A549 (cell line): ENCODE measurements around the gene TMEM161A. TPM values are rescaled to one million over a fixed set of nuclear protein-coding genes. Genes with fewer than 3 reads are reported as not detected.

ENCODE experiments used
- ATAC-seq, 2 experiments: fragments of 200-7000 bp in 1 of 2; fragments of >200 bp in 1 of 2; cut with Nextera tagmentation in 1 of 2; cut with Tn5 transposase in 1 of 2; 3 replicates each; pipeline versions ENCODE4 v1.8.0 to v1.9.1; 2018 to 2020; ENCODE audit warnings: mild to moderate bottlenecking in 1 of 2, moderate library complexity in 1 of 2
- CTCF ChIA-PET: fragments of 300-600 bp; sonication (Branson Sonifier 250); formaldehyde crosslinking; extraction: SDS; loops from one replicate; lab custom pipeline; 2021; ENCODE audit warnings: antibody characterized with exemption, inconsistent platforms; lab: Yijun Ruan, JAX
- POLR2A ChIA-PET: fragments of 350-600 bp; formaldehyde crosslinking; extraction: SDS; loops from one replicate; lab custom pipeline; 2021; ENCODE audit warnings: antibody characterized with exemption, inconsistent platforms; lab: Yijun Ruan, JAX
- DNase-seq, 2 experiments: peaks; one replicate each; pipeline versions ENCODE4 v3.0.0 to v3.0.0-alpha.2; 2011 to 2016; ENCODE audit warnings: low read depth in 1 of 2, low spot score in 1 of 2
- FAIRE-seq: peaks from 2 replicates; lab custom pipeline; 2011; peaks lifted over from hg19 to GRCh38; lab: Jason Lieb, UNC
- H3K27ac ChIP-seq, 2 experiments: fragments of >200 bp; sonication (Bioruptor Twin); formaldehyde crosslinking; 3 replicates each; pipeline ENCODE4 v1.5.1; 2016 to 2017
- H3K4me1 ChIP-seq: fragments of >200 bp; sonication (Bioruptor Twin); formaldehyde crosslinking; 3 replicates; pipeline ENCODE4 v1.6.1; 2016
- H3K4me2 ChIP-seq: fragments of >200 bp; sonication (Bioruptor Twin); formaldehyde crosslinking; 3 replicates; pipeline ENCODE4 v1.6.1; 2016
- H3K4me3 ChIP-seq: fragments of >200 bp; sonication (Bioruptor Twin); formaldehyde crosslinking; 3 replicates; pipeline ENCODE4 v1.5.1; 2016
- H3K9me3 ChIP-seq: fragments of >200 bp; sonication (Bioruptor Twin); formaldehyde crosslinking; 3 replicates; pipeline ENCODE4 v1.6.1; 2016
- BCL3 ChIP-seq: fragments of >200 bp; sonication (Bioruptor Twin); formaldehyde crosslinking; IDR thresholded peaks from 3 replicates; pipeline ENCODE4 v1.6.1; 2016
- CBX2 ChIP-seq: fragments of 200-600 bp; sonication (generic); IDR thresholded peaks from 2 replicates; pipeline ENCODE4 v1.6.1; 2016; ENCODE audit warnings: low read depth, mild to moderate bottlenecking, borderline replicate concordance
- E2F6 ChIP-seq: IDR thresholded peaks from 2 replicates; pipeline ENCODE4 v1.6.1; 2012; ENCODE audit warnings: low read depth, borderline replicate concordance
- ELK1 ChIP-seq: fragments of 150-350 bp; IDR thresholded peaks from 2 replicates; pipeline ENCODE4 v1.6.1; 2014; ENCODE audit warnings: low read depth, mild to moderate bottlenecking, low read length
- ESRRA ChIP-seq: fragments of 150-350 bp; IDR thresholded peaks from 2 replicates; pipeline ENCODE4 v1.6.1; 2014; ENCODE audit warnings: mild to moderate bottlenecking, low read length, borderline replicate concordance
- HOXB5 ChIP-seq: fragments of 250-450 bp; sonication (Bioruptor Pico); IDR thresholded peaks from 2 replicates; pipeline ENCODE4 v1.5.0; 2020; ENCODE audit warnings: mild to moderate bottlenecking, moderate library complexity
- MYC ChIP-seq: IDR thresholded peaks from 2 replicates; pipeline ENCODE4 v1.6.1; 2012; ENCODE audit warnings: mild to moderate bottlenecking, inconsistent platforms, low read length, improper control_type of control experiment, borderline replicate concordance
- NPAS2 ChIP-seq: fragments of 250-450 bp; sonication (Bioruptor Pico); IDR thresholded peaks from 2 replicates; pipeline ENCODE4 v1.8.0; 2022; ENCODE audit warnings: mild to moderate bottlenecking, moderate library complexity, borderline replicate concordance
- NR3C1 ChIP-seq: fragments of >200 bp; sonication (Bioruptor Twin); formaldehyde crosslinking; IDR thresholded peaks from 3 replicates; pipeline ENCODE4 v1.6.1; 2017
- RCOR1 ChIP-seq: fragments of 150-350 bp; IDR thresholded peaks from 2 replicates; pipeline ENCODE4 v1.6.1; 2014; ENCODE audit warnings: antibody characterized with exemption, low read length, low read depth
- SMC3 ChIP-seq: fragments of >200 bp; sonication (Bioruptor Twin); formaldehyde crosslinking; IDR thresholded peaks from 3 replicates; pipeline ENCODE4 v1.6.1; 2018; ENCODE audit warnings: inconsistent platforms
- SREBF2 ChIP-seq: fragments of 450-650 bp; IDR thresholded peaks from 2 replicates; pipeline ENCODE4 v1.6.1; 2014; ENCODE audit warnings: mild to moderate bottlenecking, moderate library complexity
- TFCP2L1 ChIP-seq: fragments of 250-450 bp; sonication (Bioruptor Pico); IDR thresholded peaks from 2 replicates; pipeline ENCODE4 v1.5.0; 2021; ENCODE audit warnings: mild to moderate bottlenecking
- USF2 ChIP-seq: fragments of 450-650 bp; IDR thresholded peaks from 2 replicates; pipeline ENCODE4 v1.6.1; 2014; ENCODE audit warnings: antibody characterized with exemption
- WGBS: methylation state at CpG from one replicate; pipeline ENCODE4 v1.1.6; 2017; ENCODE audit errors: missing lambda C conversion rate; 5-methylcytosine and 5-hydroxymethylcytosine counted together
- polyA plus RNA-seq, 4 experiments: library from polyadenylated mRNA; depleted of rRNA in 3 of 4; stranded (reverse); fragments of >200 nt; fragmentation: RNase III in 1 of 4; extraction: RNeasy Plus Mini Kit Qiagen cat#74134 plus additional on column Dnase treatment in 1 of 4; gene quantifications; 2 replicates in 3 of 4; 3 replicates in 1 of 4; pipeline ENCODE4 v1.2.3, GENCODE V29; 2011 to 2017
- TF ChIP-seq, protein P1 (sequence below): fragments of >200 bp; sonication (Bioruptor Twin); formaldehyde crosslinking; IDR thresholded peaks from 3 replicates; pipeline ENCODE4 v1.5.1; 2016
- TF ChIP-seq, protein P2 (sequence below): fragments of 200-600 bp; sonication (generic); IDR thresholded peaks from 2 replicates; pipeline ENCODE4 v1.6.1; 2016; ENCODE audit warnings: antibody characterized with exemption, mild to moderate bottlenecking, moderate library complexity

TMEM161A gene
- polyA plus RNA-seq, 2 of the 4 experiments (the other 2 are of a cell fraction) = 19.3 to 22.1 TPM

GRCh38 chr19:19120308-19121231 is 17.7 kb downstream of the TMEM161A start:
- Histone ChIP-seq H3K4me3 (no peak overlapping the region), H3K4me2 (no peak overlapping the region), H3K9me3 (no peaks in the 10 kb centered on the region), H3K27ac (no peak overlapping the region), H3K4me1 (no peaks in the 10 kb centered on the region)
- TF ChIP-seq MYC (no peak), ESRRA (no peak), USF2 (no peak), NR3C1 (no peak), SREBF2 (no peak), RCOR1 (no peak), BCL3 (no peak), CBX2 (no peak), SMC3 (no peak), E2F6 (no peak), ELK1 (no peak), NPAS2 (CRISPR knock-in tag) (no peak), TFCP2L1 (no peak), HOXB5 (CRISPR knock-in tag) (no peak)
- TF ChIP-seq, protein P1, sequence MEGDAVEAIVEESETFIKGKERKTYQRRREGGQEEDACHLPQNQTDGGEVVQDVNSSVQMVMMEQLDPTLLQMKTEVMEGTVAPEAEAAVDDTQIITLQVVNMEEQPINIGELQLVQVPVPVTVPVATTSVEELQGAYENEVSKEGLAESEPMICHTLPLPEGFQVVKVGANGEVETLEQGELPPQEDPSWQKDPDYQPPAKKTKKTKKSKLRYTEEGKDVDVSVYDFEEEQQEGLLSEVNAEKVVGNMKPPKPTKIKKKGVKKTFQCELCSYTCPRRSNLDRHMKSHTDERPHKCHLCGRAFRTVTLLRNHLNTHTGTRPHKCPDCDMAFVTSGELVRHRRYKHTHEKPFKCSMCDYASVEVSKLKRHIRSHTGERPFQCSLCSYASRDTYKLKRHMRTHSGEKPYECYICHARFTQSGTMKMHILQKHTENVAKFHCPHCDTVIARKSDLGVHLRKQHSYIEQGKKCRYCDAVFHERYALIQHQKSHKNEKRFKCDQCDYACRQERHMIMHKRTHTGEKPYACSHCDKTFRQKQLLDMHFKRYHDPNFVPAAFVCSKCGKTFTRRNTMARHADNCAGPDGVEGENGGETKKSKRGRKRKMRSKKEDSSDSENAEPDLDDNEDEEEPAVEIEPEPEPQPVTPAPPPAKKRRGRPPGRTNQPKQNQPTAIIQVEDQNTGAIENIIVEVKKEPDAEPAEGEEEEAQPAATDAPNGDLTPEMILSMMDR = no peak
- TF ChIP-seq, protein P2, sequence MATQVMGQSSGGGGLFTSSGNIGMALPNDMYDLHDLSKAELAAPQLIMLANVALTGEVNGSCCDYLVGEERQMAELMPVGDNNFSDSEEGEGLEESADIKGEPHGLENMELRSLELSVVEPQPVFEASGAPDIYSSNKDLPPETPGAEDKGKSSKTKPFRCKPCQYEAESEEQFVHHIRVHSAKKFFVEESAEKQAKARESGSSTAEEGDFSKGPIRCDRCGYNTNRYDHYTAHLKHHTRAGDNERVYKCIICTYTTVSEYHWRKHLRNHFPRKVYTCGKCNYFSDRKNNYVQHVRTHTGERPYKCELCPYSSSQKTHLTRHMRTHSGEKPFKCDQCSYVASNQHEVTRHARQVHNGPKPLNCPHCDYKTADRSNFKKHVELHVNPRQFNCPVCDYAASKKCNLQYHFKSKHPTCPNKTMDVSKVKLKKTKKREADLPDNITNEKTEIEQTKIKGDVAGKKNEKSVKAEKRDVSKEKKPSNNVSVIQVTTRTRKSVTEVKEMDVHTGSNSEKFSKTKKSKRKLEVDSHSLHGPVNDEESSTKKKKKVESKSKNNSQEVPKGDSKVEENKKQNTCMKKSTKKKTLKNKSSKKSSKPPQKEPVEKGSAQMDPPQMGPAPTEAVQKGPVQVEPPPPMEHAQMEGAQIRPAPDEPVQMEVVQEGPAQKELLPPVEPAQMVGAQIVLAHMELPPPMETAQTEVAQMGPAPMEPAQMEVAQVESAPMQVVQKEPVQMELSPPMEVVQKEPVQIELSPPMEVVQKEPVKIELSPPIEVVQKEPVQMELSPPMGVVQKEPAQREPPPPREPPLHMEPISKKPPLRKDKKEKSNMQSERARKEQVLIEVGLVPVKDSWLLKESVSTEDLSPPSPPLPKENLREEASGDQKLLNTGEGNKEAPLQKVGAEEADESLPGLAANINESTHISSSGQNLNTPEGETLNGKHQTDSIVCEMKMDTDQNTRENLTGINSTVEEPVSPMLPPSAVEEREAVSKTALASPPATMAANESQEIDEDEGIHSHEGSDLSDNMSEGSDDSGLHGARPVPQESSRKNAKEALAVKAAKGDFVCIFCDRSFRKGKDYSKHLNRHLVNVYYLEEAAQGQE = no peak
- DNase-seq (peak in 1 of 2 experiments; percentile 49), FAIRE-seq (no peak), ATAC-seq (peak; percentile 39 to 79; a peak in 4 of 6 replicates)
- POLR2A ChIA-PET = no interaction called here
- 100% methylated on average over 6 of the region's 39 CpGs for WGBS
- CTCF ChIA-PET = interaction anchor here (0.6 kb wide), 1 partner anchor 820 kb away, joined by 3 read pairs; no protein-coding TSS in a partner anchor
